SK-N-SH (cell line): ENCODE results near the gene AADACL4. TPM values are rescaled to one million over a fixed set of nuclear protein-coding genes. Genes with fewer than 3 reads are reported as not detected.

ENCODE experiments used
- CTCF ChIA-PET: fragments of 300-600, 350-600 bp; formaldehyde crosslinking; extraction: SDS; loops from one replicate; lab custom pipeline; 2021; lab: Yijun Ruan, JAX
- POLR2A ChIA-PET: fragments of 350-600 bp; sonication (Branson Sonifier 250); formaldehyde crosslinking; extraction: SDS; loops from one replicate; lab custom pipeline; 2020; ENCODE audit warnings: antibody characterized with exemption, inconsistent platforms; lab: Yijun Ruan, JAX
- DNase-seq: peaks from one replicate; pipeline ENCODE4 v3.0.0; 2012
- H2AFZ ChIP-seq: fragments of 200-600 bp; sonication (generic); 2 replicates; pipeline ENCODE4 v1.8.1; 2016; ENCODE audit warnings: antibody characterized with exemption, mild to moderate bottlenecking, low read depth
- H3F3A ChIP-seq: fragments of 200-600 bp; sonication (generic); replicated peaks from 2 replicates; pipeline ENCODE3; 2016; ENCODE audit warnings: antibody characterized with exemption, mild to moderate bottlenecking; ENCODE audit not compliant: insufficient read depth
- H3K27ac ChIP-seq, 2 experiments: fragments of 200-500 bp in 1 of 2; fragments of 200-600 bp in 1 of 2; sonication (Bioruptor generic) in 1 of 2; sonication (generic), shearing (Covaris generic) in 1 of 2; 2 replicates each; pipeline versions ENCODE4 v1.5.1 to v1.6.1; 2014 to 2016; ENCODE audit warnings: low read depth in 2 of 2, inconsistent platforms in 1 of 2, low read length in 1 of 2, mild to moderate bottlenecking in 1 of 2, mixed read lengths in 1 of 2
- H3K27me3 ChIP-seq: fragments of 200-600 bp; sonication (generic), shearing (Covaris generic); 2 replicates; pipeline ENCODE4 v1.6.1; 2016; ENCODE audit warnings: mixed run types; ENCODE audit not compliant: insufficient read depth
- H3K36me3 ChIP-seq, 2 experiments: fragments of 200-500 bp in 1 of 2; fragments of 200-600 bp in 1 of 2; sonication (Bioruptor generic) in 1 of 2; sonication (generic) in 1 of 2; replicated peaks in 1 of 2; 2 replicates each; pipeline versions ENCODE3 to v1.5.1; 2014 to 2016; ENCODE audit warnings: low read length in 1 of 2, mild to moderate bottlenecking in 1 of 2; ENCODE audit not compliant: insufficient read depth in 2 of 2, control insufficient read depth in 1 of 2
- H3K4me1 ChIP-seq, 2 experiments: fragments of 200-500 bp in 1 of 2; fragments of 200-600 bp in 1 of 2; sonication (Bioruptor generic) in 1 of 2; sonication (generic), shearing (Covaris generic) in 1 of 2; 2 replicates each; pipeline versions ENCODE4 v1.5.1 to v1.6.1; 2014 to 2016; ENCODE audit warnings: low read depth in 1 of 2, low read length in 1 of 2, mixed run types in 1 of 2; ENCODE audit not compliant: insufficient read depth in 2 of 2, control insufficient read depth in 1 of 2
- H3K4me2 ChIP-seq: fragments of 200-600 bp; sonication (generic), shearing (Covaris generic); 2 replicates; pipeline ENCODE4 v1.6.1; 2017; ENCODE audit warnings: mixed run types
- H3K4me3 ChIP-seq, 2 experiments: fragments of 200-500 bp in 1 of 2; fragments of 200-600 bp in 1 of 2; sonication (Bioruptor generic) in 1 of 2; sonication (generic), shearing (Covaris generic) in 1 of 2; 2 replicates each; pipeline versions ENCODE4 v1.5.1 to v1.8.1; 2014 to 2016; ENCODE audit warnings: low read depth in 2 of 2, inconsistent platforms in 1 of 2, low read length in 1 of 2, mild to moderate bottlenecking in 1 of 2, mixed read lengths in 1 of 2, moderate library complexity in 1 of 2
- H3K79me2 ChIP-seq: fragments of 200-600 bp; sonication (generic); 2 replicates; pipeline ENCODE4 v1.8.1; 2017; ENCODE audit warnings: mild to moderate bottlenecking; ENCODE audit not compliant: insufficient read depth
- H3K9ac ChIP-seq: fragments of 200-600 bp; sonication (generic); 2 replicates; pipeline ENCODE4 v1.6.1; 2017; ENCODE audit warnings: mixed run types
- H3K9me2 ChIP-seq: fragments of 200-600 bp; sonication (generic); 2 replicates; pipeline ENCODE4 v1.6.1; 2017; ENCODE audit warnings: mixed run types
- H3K9me3 ChIP-seq: fragments of 200-600 bp; sonication (generic); 2 replicates; pipeline ENCODE4 v1.6.1; 2017; ENCODE audit warnings: mixed run types, mild to moderate bottlenecking, moderate library complexity
- H4K20me1 ChIP-seq: fragments of 200-600 bp; sonication (generic); 2 replicates; pipeline ENCODE4 v1.6.1; 2017; ENCODE audit warnings: mild to moderate bottlenecking, mixed run types; ENCODE audit not compliant: insufficient read depth
- FOSL2 ChIP-seq: IDR thresholded peaks from 2 replicates; pipeline ENCODE4 v1.4.0; 2012; ENCODE audit warnings: low read depth, mild to moderate bottlenecking, moderate library complexity, borderline replicate concordance
- FOXJ3 ChIP-seq: sonication (generic); formaldehyde crosslinking; IDR thresholded peaks from 2 replicates; pipeline ENCODE4 v1.5.1; 2020; ENCODE audit warnings: mild to moderate bottlenecking, missing genetic modification reagents
- FOXM1 ChIP-seq: IDR thresholded peaks from 2 replicates; pipeline ENCODE4 v1.4.0; 2012; ENCODE audit warnings: low read depth, mild to moderate bottlenecking
- IRF3 ChIP-seq: fragments of 150-350 bp; IDR thresholded peaks from 2 replicates; pipeline ENCODE4 v1.6.1; 2016; ENCODE audit warnings: mild to moderate bottlenecking, low read depth, low read length
- MAX ChIP-seq: IDR thresholded peaks from 2 replicates; pipeline ENCODE4 v1.4.0; 2012; ENCODE audit warnings: low read depth
- NRF1 ChIP-seq: IDR thresholded peaks from 2 replicates; pipeline ENCODE4 v1.6.1; 2012; ENCODE audit warnings: low read depth, mild to moderate bottlenecking, low read length
- PBX3 ChIP-seq: IDR thresholded peaks from 2 replicates; pipeline ENCODE4; 2012
- REST ChIP-seq: IDR thresholded peaks from 2 replicates; pipeline ENCODE4 v1.6.1; 2012; ENCODE audit warnings: mild to moderate bottlenecking, low read depth, low read length, moderate library complexity
- RFX5 ChIP-seq: IDR thresholded peaks from 2 replicates; pipeline ENCODE4 v1.6.1; 2012; ENCODE audit warnings: mild to moderate bottlenecking, improper control_type of control experiment, low read length
- SMC3 ChIP-seq: IDR thresholded peaks from 2 replicates; pipeline ENCODE4 v1.6.1; 2012; ENCODE audit warnings: low read depth, low read length, improper control_type of control experiment
- TAF1 ChIP-seq: IDR thresholded peaks from 2 replicates; pipeline ENCODE4 v1.6.1; 2012; ENCODE audit warnings: low read depth, mild to moderate bottlenecking, low read length, moderate library complexity, borderline replicate concordance
- USF2 ChIP-seq: fragments of 150-350 bp; IDR thresholded peaks from 2 replicates; pipeline ENCODE4 v1.6.1; 2017; ENCODE audit warnings: antibody characterized with exemption, low read length, low read depth, borderline replicate concordance
- WGBS: methylation state at CpG from one replicate; pipeline ENCODE4 v1.1.6; 2017; ENCODE audit warnings: low lambda C conversion rate; 5-methylcytosine and 5-hydroxymethylcytosine counted together
- polyA plus RNA-seq, 3 experiments: library from polyadenylated mRNA; depleted of rRNA; stranded (reverse); fragments of >200 nt; gene quantifications; 2 replicates each; pipeline ENCODE4 v1.2.3, GENCODE V29; 2012

AADACL4 gene
- polyA plus RNA-seq, 1 of the 3 experiments (the other 2 are of a cell fraction), result 0.59 TPM

- H3K9me2 ChIP-seq, result no peaks in the 10 kb centered on the region
- H3K4me2 ChIP-seq, result no peak overlapping the region
- H3K27ac ChIP-seq, result no peak overlapping the region
- H3K36me3 ChIP-seq, result no peaks in the 10 kb centered on the region
- POLR2A ChIA-PET, result no interaction called here
- CTCF ChIA-PET, result interaction anchor here (1.8 kb wide), 1 partner anchor 9 kb away, joined by 5 read pairs; no protein-coding TSS in a partner anchor
- WGBS, result 71% methylated on average over 6 of the region's 6 CpGs
- H4K20me1 ChIP-seq, result no peaks in the 10 kb centered on the region
- no peak overlapping the region for H3K4me3 ChIP-seq
- no peaks in the 10 kb centered on the region for H3K4me1 ChIP-seq
- H3K27me3 ChIP-seq, result no peaks in the 10 kb centered on the region
- no peak overlapping the region for H3K9ac ChIP-seq
- H2AFZ ChIP-seq, result no peak overlapping the region
- DNase-seq, result no peak
- H3K79me2 ChIP-seq, result no peaks in the 10 kb centered on the region
- H3K9me3 ChIP-seq, result no peaks in the 10 kb centered on the region
- no peaks in the 10 kb centered on the region for H3F3A ChIP-seq
- TF ChIP-seq IRF3 (no peak), SMC3 (no peak), RFX5 (no peak), REST (no peak), NRF1 (no peak), PBX3 (no peak), FOXJ3 (CRISPR knock-in tag) (no peak), USF2 (no peak), FOSL2 (no peak), TAF1 (no peak), MAX (no peak), FOXM1 (no peak)
- TF ChIP-seq, all 33 proteins: peak for 0
Measured at GRCh38 chr1:12661606-12662219, 17.8 kb downstream of the AADACL4 start.
